ENCODE results near the gene CD248. TPM values are rescaled to one million over a fixed set of nuclear protein-coding genes. Genes with fewer than 3 reads are reported as not detected.

CD248 gene
- total RNA-seq, 1 donor from 2014 or later = 31.9 TPM

DNA sequence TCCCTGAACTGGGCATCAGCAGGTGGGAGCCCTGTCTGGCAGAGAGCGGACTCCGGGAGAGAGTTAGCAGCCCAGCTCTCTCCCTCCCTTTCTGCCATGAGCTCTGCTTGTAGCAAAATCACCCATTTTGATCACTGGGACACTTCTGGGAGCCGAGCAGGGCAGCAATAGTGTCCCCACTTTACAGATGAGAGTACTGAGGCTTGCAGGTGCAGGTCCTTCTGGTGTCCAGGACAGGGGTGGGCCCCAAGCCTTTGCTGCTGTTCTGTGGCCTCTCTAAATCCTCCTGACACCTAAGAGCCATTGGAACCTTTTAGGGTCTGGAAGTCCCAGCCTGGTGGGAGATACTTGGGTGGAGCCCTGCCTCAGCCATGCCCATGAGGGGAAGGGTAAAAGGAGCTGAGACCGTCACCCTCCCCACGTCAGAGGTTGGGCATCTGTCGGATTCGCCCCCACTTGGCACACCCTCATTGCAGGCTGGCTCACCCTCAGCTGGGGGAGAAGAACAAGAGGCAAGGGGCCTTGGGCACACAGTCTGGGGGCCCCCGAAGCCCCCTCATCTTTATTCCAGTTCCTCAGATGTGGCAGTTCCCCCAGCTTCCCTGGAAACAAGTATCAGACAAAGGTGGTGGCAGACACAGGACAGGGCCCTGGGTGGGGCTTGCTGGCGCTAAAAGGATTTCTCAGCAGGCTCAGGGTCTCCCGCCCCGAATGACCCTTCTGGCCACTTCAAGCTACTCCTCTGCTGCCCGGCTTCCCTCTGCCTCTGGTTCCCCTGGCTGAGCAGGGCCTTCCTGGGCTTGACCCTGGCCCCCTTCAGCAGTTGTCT lies 14.9 kb upstream of the CD248 start:
- no peak for DNase-seq (ENCODE audit: extremely low spot score, unreplicated experiment)
- peaks cover 19% of the 10 kb centered on the region for H3K4me1 Mint-ChIP-seq (ENCODE audit: unreplicated experiment)
- H3K27ac Mint-ChIP-seq = no peak overlapping the region
- no peaks in the 10 kb centered on the region for H3K36me3 Mint-ChIP-seq
- TF ChIP-seq, protein P1, sequence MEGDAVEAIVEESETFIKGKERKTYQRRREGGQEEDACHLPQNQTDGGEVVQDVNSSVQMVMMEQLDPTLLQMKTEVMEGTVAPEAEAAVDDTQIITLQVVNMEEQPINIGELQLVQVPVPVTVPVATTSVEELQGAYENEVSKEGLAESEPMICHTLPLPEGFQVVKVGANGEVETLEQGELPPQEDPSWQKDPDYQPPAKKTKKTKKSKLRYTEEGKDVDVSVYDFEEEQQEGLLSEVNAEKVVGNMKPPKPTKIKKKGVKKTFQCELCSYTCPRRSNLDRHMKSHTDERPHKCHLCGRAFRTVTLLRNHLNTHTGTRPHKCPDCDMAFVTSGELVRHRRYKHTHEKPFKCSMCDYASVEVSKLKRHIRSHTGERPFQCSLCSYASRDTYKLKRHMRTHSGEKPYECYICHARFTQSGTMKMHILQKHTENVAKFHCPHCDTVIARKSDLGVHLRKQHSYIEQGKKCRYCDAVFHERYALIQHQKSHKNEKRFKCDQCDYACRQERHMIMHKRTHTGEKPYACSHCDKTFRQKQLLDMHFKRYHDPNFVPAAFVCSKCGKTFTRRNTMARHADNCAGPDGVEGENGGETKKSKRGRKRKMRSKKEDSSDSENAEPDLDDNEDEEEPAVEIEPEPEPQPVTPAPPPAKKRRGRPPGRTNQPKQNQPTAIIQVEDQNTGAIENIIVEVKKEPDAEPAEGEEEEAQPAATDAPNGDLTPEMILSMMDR (conservative IDR thresholded peaks at IDR 0.05) = no peak
- no peaks in the 10 kb centered on the region for H3K9me3 Mint-ChIP-seq
- no peaks in the 10 kb centered on the region for H3K27me3 Mint-ChIP-seq
- H3K4me3 Mint-ChIP-seq = no peak overlapping the region

DNA sequence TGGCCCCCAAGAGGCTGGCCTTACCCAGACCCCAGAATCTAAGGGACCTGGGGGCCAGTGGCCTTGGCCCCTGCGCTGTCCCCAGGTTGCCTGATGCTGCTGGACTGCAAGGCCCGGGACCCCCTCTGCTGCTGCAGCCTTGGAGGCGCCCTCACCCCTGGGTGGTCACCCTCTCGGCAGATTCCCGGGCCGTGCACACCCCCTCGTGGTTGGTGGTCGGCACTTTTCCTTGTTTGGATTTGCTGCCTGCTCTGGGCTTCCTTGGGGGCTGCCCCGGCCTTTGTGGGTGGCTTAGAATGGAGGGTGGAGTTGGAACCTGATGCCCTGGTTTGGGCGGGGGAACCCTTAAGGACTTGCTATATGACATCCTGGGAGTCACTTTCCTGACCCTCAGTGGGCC lies 14.1 kb upstream of the CD248 start:
- TF ChIP-seq, protein P1 (conservative IDR thresholded peaks at IDR 0.05) = no peak
- H3K27me3 Mint-ChIP-seq = no peaks in the 10 kb centered on the region
- H3K4me1 Mint-ChIP-seq (ENCODE audit: unreplicated experiment) = peaks cover 21% of the 10 kb centered on the region
- H3K36me3 Mint-ChIP-seq = no peaks in the 10 kb centered on the region
- no peak for DNase-seq (ENCODE audit: extremely low spot score, unreplicated experiment)
- H3K27ac Mint-ChIP-seq = no peak overlapping the region
- no peaks in the 10 kb centered on the region for H3K9me3 Mint-ChIP-seq
- H3K4me3 Mint-ChIP-seq = no peak overlapping the region

DNA sequence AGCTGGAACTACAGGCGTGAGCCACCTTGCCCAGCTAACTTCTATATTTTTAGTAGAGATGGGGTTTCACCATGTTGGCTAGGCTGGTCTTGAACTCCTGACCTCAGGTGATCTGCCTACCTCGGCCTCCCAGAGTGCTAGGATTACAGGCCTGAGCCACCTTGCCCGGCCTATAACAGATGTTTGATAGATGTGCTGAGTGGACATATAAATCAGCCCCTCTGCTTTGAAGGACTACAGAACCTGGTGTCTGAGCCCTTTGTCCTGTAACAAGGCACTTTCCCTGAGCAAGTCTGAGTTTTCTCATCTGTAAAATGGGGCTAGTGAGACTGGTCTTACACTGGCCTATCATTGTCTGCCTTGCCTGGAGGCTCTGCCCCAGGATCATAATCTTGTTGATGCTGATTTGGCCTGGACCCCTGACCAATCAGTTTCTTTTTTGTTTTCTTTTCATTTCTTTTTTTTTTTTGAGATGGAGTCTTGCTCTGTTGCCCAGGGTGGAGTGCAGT lies 12.4 kb upstream of the CD248 start:
- H3K4me1 Mint-ChIP-seq (ENCODE audit: unreplicated experiment) = peaks cover 23% of the 10 kb centered on the region
- H3K4me3 Mint-ChIP-seq = no peak overlapping the region
- TF ChIP-seq, protein P1 (conservative IDR thresholded peaks at IDR 0.05) = no peak
- no peaks in the 10 kb centered on the region for H3K36me3 Mint-ChIP-seq
- H3K9me3 Mint-ChIP-seq = no peaks in the 10 kb centered on the region
- H3K27ac Mint-ChIP-seq = no peak overlapping the region
- DNase-seq (ENCODE audit: extremely low spot score, unreplicated experiment) = no peak
- H3K27me3 Mint-ChIP-seq = no peaks in the 10 kb centered on the region

DNA sequence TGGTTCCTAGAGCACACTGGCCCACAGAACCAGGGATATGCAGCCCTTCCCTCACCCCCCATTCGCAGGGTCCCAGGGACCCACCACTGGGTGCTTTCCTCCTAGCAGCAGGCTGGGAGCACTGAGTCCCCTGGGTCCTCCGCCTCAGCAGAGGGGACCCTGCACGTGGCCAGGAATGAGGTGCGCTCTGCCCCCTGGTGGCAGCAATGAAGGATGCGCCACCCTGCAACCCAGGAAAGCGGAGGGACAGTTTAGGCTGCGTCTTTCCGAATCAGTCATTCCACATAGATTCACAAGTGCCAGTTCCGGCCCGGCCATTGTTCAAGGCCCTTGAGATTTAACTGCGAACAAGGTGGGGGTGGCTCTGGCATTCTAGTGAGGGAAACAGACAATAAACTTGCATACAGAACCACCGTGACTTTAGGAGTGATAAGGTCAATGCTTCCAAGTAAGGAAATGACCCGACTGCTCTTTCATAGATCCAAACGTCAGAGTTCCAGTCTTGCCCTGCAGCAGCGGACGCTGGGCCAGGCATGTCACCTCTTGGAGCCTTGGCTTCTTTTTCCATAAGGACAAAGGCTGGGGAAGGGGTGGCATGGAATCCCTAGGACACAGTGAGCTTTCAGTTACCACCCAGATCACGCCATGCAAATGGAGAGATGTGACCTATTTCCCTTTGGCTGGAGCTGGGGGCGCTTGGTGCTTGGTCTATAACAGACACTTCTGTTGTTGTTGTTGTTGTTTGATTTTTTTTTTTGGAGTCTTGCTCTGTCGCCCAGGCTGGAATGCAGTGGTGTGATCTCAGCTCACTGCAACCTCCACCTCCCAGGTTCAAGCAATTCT lies 11.7 kb upstream of the CD248 start:
- Mint-ChIP-seq H3K4me3 (peak overlapping the region; percentile 65), H3K36me3 (no peaks in the 10 kb centered on the region), H3K4me1 (ENCODE audit: unreplicated experiment) (peaks cover 25% of the 10 kb centered on the region), H3K27ac (peak overlapping the region; percentile 55), H3K27me3 (no peaks in the 10 kb centered on the region), H3K9me3 (no peaks in the 10 kb centered on the region)
- TF ChIP-seq, protein P1 (conservative IDR thresholded peaks at IDR 0.05) = peak; percentile 96
- peak; percentile 85 for DNase-seq (ENCODE audit: extremely low spot score, unreplicated experiment)

DNA sequence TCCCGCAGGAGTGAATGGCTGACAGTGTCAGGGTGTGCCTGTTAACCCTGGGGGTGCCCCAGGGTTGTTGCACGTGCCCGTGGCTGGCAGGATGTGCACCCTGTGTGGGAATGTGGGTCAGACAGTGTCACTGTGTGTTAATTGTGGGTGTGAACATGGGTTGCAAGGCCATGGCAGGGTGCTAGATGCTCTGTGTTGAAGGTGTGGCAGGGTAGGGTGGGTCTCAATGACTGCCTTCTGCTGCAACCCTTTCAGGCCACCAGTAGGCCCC lies 11.1 kb upstream of the CD248 start:
- DNase-seq (ENCODE audit: extremely low spot score, unreplicated experiment) = no peak
- Mint-ChIP-seq H3K27ac (peak overlapping the region; percentile 46), H3K27me3 (no peaks in the 10 kb centered on the region), H3K36me3 (no peaks in the 10 kb centered on the region), H3K4me1 (ENCODE audit: unreplicated experiment) (peaks cover 31% of the 10 kb centered on the region), H3K4me3 (no peak overlapping the region), H3K9me3 (no peaks in the 10 kb centered on the region)
- TF ChIP-seq, protein P1 (conservative IDR thresholded peaks at IDR 0.05) = no peak

Measured in type B pancreatic cell (in vitro differentiated cells).